ENCODE measurements around the gene MAPK8IP3.

MAPK8IP3 gene, protein sequence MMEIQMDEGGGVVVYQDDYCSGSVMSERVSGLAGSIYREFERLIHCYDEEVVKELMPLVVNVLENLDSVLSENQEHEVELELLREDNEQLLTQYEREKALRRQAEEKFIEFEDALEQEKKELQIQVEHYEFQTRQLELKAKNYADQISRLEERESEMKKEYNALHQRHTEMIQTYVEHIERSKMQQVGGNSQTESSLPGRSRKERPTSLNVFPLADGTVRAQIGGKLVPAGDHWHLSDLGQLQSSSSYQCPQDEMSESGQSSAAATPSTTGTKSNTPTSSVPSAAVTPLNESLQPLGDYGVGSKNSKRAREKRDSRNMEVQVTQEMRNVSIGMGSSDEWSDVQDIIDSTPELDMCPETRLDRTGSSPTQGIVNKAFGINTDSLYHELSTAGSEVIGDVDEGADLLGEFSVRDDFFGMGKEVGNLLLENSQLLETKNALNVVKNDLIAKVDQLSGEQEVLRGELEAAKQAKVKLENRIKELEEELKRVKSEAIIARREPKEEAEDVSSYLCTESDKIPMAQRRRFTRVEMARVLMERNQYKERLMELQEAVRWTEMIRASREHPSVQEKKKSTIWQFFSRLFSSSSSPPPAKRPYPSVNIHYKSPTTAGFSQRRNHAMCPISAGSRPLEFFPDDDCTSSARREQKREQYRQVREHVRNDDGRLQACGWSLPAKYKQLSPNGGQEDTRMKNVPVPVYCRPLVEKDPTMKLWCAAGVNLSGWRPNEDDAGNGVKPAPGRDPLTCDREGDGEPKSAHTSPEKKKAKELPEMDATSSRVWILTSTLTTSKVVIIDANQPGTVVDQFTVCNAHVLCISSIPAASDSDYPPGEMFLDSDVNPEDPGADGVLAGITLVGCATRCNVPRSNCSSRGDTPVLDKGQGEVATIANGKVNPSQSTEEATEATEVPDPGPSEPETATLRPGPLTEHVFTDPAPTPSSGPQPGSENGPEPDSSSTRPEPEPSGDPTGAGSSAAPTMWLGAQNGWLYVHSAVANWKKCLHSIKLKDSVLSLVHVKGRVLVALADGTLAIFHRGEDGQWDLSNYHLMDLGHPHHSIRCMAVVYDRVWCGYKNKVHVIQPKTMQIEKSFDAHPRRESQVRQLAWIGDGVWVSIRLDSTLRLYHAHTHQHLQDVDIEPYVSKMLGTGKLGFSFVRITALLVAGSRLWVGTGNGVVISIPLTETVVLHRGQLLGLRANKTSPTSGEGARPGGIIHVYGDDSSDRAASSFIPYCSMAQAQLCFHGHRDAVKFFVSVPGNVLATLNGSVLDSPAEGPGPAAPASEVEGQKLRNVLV (N-terminal part only)

DNA sequence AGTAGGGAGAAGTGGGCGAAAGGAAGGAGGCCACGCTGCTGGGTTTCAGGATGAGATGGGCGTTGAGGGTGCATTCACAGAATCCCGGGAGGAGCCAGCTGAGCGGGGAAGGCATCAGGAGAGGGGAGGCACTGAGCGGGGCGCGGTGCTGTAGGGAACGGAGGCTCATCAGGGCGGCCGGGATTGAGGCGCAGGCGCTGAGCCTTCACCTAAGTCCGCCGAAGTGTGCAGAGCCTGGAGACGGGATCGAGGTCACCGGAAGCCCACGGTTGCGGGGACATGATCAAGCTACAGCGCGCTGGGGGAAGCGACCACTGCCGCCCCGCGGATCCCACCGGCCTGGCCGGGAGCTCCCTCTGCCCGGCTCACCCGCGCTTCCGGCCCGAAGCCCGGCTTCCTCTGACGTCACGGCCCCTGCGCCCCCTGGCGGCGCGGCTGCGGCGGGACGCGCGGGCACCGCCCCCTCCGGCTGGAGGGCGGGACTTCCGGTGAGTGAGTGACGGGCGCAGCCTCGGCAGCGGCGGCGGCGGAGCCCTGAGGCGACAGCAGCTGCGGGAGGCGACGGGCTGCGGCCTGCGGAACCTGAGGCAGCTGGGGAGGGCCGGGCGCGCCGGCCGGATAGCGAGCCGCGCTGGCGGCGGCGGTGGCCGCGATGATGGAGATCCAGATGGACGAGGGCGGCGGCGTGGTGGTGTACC is at the start of gene MAPK8IP3:
TSS of gene MAPK8IP3 (plus strand) at position 508 of the 698 bp plus-strand sequence. CDS start at position 653, 145 bp downstream.
- peak; percentile 68 to 72 for DNase-seq

DNA sequence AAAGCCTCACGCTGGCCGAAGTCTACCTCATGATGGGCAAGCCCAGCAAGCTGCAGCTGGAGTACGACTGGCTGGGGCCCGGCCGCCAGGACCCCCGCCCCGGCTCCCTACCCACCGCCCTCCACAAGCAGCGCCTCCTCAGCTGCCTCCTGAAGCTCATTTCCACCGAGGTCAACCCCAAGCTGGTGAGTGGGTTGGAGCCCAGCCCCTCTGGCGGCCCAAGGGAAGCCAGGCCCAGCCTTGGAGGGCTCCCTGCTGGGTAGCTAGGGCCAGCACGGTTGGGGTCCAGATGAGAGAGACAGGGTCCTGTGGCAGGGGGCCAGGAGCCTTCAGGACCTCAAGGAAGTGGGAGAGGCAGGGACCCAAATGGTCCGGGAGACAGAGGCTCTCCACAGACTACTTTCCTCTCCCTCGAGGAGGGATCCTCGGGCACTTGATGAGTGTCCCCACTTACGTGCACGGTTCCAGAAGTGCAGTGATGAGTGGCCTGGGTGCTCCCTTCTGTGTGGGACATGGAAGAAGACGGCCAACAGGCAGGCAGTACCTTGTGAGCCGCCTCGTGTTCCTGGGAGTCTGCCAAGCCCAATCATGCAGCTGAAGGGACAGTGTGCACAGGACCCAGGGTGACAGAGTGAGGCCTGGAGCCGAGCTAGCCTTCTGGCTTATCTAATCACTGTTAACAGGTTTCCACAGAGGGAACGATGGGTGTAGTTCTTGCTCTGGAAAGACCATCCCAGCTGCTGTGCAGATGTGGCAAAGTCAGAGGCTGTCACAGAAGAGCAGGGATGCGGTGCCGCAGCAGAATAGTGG is 49.0 kb upstream of the MAPK8IP3 start:
- no peak for DNase-seq

DNA sequence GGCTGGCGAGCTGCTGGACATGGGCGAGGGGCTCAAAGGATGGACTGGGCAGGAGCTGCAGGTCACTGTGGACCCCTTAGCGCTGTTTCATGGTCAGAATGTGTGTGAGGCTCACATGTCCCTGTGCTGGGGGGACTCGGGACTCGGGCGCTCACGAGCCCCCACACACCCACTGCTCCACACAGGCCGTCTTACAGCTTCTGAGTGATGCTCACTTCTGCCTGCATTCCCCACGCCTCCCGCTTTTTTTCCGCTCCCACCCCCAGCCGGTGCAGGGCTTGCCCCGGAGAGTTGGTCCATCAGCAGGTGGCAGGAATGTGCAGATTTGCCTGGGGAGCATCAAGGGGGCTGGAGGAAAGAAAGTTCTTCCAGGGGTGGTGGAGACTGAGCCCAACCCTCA is 48.2 kb upstream of the MAPK8IP3 start:
- no peak for DNase-seq

DNA sequence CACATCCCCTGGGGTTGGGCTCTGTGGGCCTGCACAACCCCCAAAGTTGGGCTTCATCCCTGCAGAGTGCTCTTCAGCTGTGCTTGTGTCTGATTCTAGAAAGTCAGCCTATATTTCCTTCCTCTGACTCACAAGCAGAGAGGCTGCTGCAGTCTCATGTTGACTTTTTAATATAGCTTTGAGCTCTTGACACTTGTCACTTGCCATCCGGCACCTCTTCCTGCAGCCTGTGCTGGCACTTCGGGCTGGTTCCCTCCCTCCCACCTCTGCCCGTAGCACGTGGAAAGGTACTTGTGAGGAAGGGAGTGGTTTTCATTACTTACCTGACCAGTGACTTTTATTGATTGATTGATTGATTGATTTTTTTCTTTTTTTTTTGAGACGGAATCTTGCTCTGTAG is 47.0 kb upstream of the MAPK8IP3 start:
- no peak for DNase-seq

DNA sequence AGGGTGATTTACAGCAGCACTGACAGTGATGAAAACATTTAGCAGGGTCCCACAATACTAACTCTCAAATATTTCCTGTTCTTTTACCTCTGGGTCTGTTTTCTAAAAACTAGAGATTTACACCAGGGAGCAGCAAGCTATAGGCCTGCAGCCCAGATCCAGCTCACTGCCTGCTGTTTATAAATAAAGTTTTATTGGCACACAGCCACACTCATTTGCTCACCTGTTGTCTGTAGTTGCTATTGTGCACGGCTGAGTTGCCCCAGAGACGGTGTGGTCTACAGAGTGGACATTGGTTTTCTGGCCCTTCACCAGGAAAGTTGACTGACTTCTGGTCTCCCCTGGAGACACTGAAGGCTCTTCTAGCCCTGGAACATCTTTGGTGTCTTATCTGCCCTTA is 44.2 kb upstream of the MAPK8IP3 start:
- no peak for DNase-seq

DNA sequence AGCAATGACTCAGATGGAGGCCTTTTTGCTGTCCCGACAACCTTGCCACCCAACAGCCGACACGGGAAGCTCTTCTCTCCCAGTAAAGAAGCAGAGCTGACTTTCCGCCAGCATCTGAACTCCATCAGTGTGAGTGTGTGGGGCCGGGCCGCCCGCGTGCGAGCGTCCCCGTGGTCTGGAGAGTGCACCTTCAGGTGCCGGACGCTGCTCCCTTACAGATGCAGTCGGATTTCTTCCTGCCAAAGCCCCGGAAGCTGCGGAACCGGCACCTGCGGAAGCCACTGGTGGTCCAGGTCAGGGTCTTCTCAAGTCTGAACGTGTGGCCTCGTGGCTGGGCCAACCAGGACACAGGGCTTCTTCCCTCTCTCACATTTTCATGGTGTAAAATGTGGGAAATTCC is 43.5 kb upstream of the MAPK8IP3 start:
- DNase-seq: no peak

DNA sequence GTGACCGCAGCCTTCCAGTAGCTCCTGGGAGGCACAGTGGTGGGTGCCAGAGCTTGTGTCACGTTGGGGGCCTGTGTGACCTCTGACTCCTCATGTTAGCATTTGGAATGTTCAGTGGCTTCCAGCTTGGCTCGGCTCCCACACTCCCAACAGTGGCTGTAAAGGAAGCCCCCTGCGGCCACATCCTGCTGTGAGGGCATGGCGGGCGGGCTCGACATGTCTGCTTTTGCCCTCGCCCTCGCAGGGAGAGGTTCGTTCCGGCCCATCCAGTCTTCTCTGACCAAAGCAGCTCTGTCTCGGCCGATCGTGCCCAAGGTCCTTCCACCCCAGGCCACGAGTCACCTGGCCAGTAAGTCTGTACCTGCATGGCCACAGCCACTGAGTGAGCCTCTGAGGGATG is 40.2 kb upstream of the MAPK8IP3 start:
- DNase-seq: no peak

DNA sequence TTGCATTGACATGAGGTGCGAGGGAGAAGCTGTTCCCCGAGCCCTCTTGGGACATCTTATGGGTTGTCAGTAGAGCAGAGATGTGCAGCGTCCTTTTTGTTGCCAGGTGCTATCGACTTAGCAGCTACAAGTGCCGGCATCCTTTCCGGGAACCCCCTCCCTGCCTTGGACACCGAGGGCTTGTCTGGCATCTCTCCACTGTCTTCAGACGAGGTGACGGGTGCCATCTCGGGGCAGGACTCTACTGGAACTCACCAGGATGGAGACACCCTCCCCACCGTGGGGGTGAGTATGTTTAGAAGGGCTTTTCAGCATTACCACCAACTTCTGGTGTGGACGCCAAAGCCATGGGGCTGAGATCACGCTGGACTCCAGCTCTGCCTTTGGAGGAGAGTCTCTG is 39.7 kb upstream of the MAPK8IP3 start:
- DNase-seq: no peak

DNA sequence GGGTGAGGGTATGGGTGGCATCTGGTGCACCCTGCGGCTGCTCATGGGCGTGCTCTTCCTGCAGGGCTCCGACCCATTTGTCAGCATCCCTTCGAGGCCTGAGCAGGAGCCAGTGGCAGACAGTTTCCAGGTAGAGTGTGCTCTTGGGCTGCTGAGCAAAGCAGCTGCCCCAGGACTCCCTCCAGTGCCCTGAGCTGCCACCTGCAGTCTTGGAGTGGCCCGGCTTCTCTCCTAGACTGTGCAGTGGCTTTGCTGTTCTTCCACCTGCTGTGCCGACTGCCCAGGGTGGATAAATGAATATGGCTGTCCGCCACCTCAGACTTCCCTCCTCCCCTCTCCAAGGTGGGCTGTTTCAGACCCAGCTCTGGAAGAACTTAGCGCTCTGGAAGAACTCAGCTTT is 38.7 kb upstream of the MAPK8IP3 start:
- DNase-seq: no peak

DNA sequence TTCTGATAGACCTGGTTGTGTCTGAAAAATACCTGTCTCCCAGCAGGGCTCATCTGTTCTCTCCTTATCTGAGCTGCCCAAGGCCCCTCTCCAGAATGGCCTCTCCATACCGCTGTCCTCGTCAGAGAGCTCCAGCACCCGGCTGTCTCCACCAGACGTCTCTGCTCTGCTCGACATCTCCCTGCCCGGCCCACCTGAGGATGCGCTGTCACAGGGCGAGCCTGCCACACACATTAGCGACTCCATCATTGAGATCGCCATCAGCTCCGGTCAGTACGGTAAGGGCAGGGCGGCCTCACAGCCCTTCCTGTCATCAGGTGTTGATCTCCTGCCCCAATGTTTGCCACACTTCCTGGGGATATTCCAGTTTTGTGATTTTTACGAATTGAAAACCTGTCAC is 38.1 kb upstream of the MAPK8IP3 start:
- DNase-seq: no peak

DNA sequence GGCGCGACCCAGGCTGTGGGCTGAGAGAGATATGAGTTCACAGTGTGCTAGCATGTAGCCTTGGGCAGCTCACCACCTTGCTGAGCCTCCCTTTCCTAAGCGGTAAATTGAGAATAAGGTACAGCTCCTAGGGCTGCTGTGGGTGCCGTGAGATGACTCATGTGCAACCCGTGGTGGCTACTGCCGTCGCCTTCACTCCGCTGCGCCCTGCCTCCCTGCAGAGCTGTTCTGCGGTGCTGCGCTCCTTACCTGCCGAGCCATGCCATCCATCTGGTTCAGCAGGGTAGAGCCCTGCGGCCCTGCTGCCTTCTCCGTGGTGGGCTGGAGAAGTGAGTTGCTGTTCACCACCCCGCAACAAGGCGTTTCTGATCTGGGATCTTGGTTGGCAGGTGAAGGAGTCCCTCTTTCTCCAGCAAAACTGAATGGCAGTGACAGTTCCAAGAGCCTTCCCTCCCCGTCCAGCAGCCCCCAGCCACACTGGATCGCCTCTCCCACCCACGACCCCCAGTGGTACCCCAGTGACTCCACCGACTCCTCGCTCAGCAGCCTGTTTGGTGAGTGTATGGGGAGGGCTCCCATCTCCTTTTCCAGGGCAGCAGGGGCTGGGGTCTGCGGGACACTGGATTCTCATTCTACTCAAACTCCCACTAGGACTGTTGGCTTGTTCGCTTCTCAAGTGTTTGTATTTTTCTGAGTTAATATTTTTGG is 37.2 kb upstream of the MAPK8IP3 start:
- no peak for DNase-seq

DNA sequence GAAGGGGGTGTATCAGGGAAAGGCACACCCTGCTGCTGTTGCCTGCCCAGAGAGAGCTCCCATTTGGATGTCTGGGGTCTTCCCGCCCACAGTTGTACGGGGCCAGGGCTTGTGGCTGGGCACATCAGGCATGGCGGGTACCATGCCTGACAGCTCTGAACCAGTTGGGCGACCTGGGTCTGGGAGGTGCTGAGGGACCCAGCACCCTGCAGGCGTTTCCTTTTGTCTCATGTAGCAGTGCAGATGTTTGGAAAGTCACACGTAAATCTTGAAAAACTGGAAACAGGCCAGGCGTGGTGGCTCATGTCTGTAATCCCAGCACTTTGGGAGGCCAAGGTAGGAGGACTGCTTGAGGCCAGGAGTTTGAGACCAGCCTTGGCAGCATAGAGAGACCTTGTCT is 36.3 kb upstream of the MAPK8IP3 start:
- no peak for DNase-seq

DNA sequence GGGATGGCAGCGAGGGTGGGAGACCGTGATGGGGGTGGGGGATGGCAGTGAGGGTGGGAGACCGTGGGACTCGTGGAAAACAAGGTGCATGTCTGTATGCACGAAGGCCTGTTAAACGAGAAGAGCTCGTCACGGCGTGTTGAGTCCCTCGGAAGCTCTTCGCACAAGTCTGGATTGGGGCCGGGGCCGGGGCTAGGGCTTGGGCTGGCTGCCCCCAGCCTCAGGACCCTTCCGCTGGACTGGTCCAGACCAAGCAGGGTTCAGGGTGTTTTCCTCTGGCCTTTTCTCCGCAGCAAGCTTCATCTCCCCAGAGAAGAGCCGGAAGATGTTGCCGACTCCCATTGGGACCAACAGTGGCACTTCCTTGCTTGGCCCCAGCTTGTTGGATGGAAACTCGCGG is 35.6 kb upstream of the MAPK8IP3 start:
- DNase-seq: no peak

DNA sequence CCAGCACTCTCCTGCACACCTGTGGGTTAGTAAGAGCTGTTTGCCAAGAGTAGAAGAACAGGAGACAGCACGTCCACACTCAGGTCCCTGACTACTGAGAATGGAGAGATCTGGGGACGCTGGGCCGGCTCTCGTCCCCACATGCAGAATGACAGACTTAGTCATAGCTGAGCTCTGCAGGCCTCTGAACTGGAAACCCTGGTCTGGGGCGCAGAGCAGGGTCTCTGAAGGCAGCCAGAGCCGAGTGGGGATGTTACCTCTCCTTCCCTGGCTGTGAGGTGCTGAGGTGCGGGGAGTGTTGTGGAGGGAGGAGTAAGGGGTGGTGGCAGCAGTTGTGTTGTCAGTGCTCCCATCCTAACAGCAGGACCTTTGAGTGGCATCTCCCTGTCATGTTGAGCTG is 35.1 kb upstream of the MAPK8IP3 start:
- no peak for DNase-seq

DNA sequence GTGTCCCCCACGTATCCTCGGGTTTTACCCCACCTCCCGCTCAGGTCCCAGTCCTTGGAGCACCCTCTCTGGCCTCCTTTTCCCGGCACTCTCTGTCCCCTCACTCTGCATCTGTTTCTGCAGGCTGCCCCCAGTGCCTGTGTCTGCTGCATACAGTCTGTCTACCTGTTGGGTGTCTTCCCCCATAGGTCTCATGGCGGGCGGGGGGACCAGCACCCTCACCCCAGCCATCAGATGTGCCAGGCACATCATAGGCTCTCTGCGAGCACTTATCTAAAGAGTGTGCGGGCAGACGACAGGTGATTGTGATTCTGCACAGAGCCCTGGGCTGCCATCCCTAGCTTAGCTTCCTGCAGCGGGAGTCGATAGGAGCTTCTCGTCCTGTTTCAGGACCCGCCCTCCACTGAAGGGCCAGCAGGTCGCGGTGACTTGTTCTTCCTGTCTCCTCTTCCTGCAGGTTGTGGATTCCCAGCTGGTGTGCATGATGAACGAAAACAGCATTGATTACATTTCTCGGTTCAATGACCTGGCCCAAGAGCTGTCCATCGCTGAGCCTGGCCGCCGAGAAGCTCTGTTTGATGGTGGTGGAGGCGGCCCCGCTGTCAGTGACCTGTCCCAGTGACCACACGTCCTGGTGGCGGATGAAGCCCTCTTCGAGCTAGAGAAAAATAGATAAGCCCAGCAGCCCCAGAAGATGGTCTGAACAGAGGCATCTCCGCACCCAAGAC is 32.4 kb upstream of the MAPK8IP3 start:
- DNase-seq: no peak

DNA sequence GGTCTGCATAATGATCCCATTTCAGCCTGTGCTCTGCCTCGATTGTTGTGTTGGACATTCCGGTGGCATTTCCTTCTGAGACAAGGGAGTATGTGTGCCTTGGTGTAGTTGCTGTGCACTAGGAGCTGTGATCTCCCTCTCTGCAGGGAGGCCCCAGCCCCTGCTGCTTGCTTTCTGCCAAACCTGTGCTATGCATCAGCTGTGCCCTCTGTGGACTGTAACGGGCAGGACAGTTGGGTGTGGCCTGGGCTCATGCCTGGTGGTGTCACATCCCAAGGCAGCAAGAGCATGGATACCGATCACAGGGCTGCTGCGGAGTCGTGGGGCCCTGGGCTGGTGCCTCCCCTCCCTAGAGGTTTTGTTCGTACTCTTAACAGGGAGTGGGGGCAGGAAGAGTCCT is 31.7 kb upstream of the MAPK8IP3 start:
- DNase-seq: no peak

DNA sequence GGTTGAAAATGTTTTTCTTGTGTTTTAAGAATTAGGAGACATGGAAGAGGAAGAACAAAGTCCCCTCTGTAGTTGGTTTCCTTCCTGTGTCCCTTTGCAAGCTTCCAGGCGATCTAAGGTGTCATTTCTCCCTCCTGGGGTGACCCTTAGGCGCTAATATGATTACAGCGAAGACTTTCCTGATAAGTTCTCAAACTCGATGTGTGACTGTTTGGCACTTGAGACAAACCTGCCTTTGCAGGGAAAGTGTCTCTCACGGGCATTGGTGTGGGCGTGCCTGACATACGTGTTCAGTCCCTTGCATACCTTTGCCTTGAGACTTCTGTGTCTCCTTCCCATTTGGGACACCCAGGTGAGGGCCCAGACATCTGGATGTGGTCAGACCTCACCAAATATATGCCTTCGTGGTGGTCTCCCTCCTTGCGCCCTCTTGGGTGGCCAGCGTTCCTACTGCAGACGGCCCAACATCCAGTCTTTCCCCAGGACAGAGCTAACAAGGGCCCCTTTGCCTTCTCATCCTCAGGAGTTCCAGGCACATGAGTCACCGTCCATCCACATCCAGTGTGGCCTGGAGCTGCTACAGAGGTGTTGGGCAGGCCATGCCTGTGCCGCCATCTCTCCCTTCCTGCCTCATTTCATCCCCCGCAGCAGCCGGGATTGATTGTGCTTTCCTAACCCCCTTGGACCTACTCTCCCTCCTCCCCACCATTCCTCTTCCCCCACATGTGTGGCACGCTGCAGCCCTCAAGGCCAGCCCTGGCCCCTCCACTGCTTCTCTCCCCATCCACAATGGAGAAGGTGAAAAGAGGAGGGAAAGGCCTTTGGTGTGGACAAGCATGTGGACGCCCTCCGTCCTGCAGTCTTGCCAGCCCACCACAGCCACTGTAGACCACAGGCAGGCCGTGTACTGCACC is 31.0 kb upstream of the MAPK8IP3 start:
- no peak for DNase-seq

DNA sequence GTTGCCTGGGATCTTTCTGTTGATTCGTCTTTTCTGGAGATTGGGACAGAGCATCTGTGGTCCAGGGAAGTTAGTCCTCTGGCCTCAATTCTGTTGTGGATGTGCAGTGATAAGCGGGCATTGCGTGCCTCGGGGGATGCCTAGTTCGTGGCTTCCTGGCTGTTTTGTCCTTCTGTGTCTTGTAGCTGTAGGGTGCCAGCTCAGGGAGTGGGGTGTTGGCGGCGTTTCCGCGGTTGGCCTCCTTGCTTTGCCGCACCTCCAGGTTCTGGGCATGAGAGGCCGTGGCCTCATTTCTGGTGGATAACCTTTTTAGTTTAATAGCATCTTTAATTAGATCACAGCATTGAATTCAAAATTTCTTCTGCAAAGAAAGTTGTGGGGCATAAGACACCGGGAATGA is 29.3 kb upstream of the MAPK8IP3 start:
- DNase-seq: no peak

DNA sequence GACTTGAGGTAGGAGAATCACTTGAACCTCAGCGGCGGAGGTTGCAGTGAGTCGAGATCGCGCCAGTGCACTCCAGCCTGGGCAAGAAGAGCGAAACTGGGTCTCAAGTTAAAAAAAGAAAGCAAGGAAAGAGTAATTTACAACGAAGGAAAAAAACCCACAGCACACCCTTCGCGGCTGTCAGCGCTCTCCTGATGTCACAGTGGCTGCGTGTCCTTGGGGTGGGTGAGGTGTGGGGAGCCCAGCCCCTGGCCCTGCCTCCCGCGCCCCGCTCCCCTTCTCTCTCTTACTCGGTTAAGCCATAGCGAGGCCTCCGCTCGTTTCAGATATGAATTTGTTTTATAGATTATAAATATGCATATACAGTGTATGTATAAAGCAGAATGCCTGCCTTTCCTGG is 28.7 kb upstream of the MAPK8IP3 start:
- DNase-seq: no peak

Measured in AML-193 (cell line).